A673 (cell line): ENCODE data around the gene EFNA2. TPM values are rescaled to one million over a fixed set of nuclear protein-coding genes. Genes with fewer than 3 reads are reported as not detected.
A peak's percentile ranks its signal among the peaks of the same experiment; 100 is the strongest.

Experiments
- BruUV-seq: library from RNA; stranded (reverse); fragments of 400-500 nt; replicated peaks from 2 replicates; lab custom pipeline; 2021; lab: Mats Ljungman, UMichigan
- CTCF ChIA-PET: fragments of 300-600 bp; sonication (Branson Sonifier 250); formaldehyde crosslinking; loops from one replicate; lab custom pipeline; 2022; ENCODE audit warnings: antibody characterized with exemption; lab: Charles Lee
- POLR2A ChIA-PET: fragments of 300-600 bp; sonication (Branson Sonifier 250); formaldehyde crosslinking; loops from one replicate; lab custom pipeline; 2022; ENCODE audit warnings: antibody characterized with exemption; ENCODE audit not compliant: low non-redundant PET; lab: Charles Lee
- DNase-seq: peaks from one replicate; pipeline ENCODE4 v3.0.0-alpha.2; 2015; ENCODE audit warnings: low spot score
- H3K27ac ChIP-seq: fragments of 200-600 bp; sonication (generic); 2 replicates; pipeline ENCODE4 v1.5.1; 2016; ENCODE audit warnings: mixed run types, low read depth, mild to moderate bottlenecking, mixed read lengths, antibody characterized with exemption, low read length; ENCODE audit not compliant: poor library complexity, severe bottlenecking
- H3K27me3 ChIP-seq: fragments of 200-600 bp; sonication (generic); replicated peaks from 2 replicates; pipeline ENCODE4 v1.6.1; 2017; ENCODE audit warnings: mixed run types, low read depth, mild to moderate bottlenecking, mixed read lengths, antibody characterized with exemption, low read length; ENCODE audit not compliant: insufficient read depth, poor library complexity
- H3K36me3 ChIP-seq: fragments of 200-600 bp; sonication (generic); 2 replicates; pipeline ENCODE4 v1.6.1; 2016; ENCODE audit warnings: mixed run types, mild to moderate bottlenecking, mixed read lengths, antibody characterized with exemption, low read length; ENCODE audit not compliant: insufficient read depth, poor library complexity, severe bottlenecking
- H3K4me1 ChIP-seq: fragments of 200-600 bp; sonication (generic); 2 replicates; pipeline ENCODE4 v1.6.1; 2017; ENCODE audit warnings: mixed run types, mild to moderate bottlenecking, mixed read lengths, antibody characterized with exemption, low read length; ENCODE audit not compliant: insufficient read depth, poor library complexity, severe bottlenecking
- H3K4me3 ChIP-seq: fragments of 200-600 bp; sonication (generic); 2 replicates; pipeline ENCODE4 v1.5.1; 2016; ENCODE audit warnings: low read depth, mixed run types, mild to moderate bottlenecking, mixed read lengths, low read length; ENCODE audit not compliant: poor library complexity, severe bottlenecking
- H3K9me3 ChIP-seq: fragments of 200-600 bp; sonication (generic); 2 replicates; pipeline ENCODE4 v1.6.1; 2016; ENCODE audit warnings: mixed run types, low read depth, mild to moderate bottlenecking, mixed read lengths, antibody characterized with exemption, low read length; ENCODE audit not compliant: poor library complexity, severe bottlenecking
- EZH2 ChIP-seq: fragments of 200-600 bp; sonication (generic); IDR thresholded peaks from 2 replicates; pipeline ENCODE4 v1.6.1; 2017; ENCODE audit warnings: borderline replicate concordance, low read depth, mild to moderate bottlenecking, mixed read lengths, antibody characterized with exemption, low read length; ENCODE audit not compliant: poor library complexity, severe bottlenecking
- intact Hi-C: fragments of 100-400 bp; cut with micrococcal nuclease; formaldehyde crosslinking; loops from one replicate; pipeline ENCODE4 v1.10.0; 2022; ENCODE audit not compliant: unreplicated experiment
- total RNA-seq: library from RNA; stranded (reverse); gene quantifications from 2 replicates; pipeline ENCODE4 v1.2.3, GENCODE V29; 2021
- TF ChIP-seq, protein P1 (sequence below): fragments of 300-800, 200-600 bp; sonication (generic); conservative IDR thresholded peaks from 2 replicates; pipeline ENCODE4 v1.5.1; 2017; ENCODE audit warnings: low read depth, mild to moderate bottlenecking, antibody characterized with exemption, low read length, moderate library complexity, mixed read lengths

Gene EFNA2
- total RNA-seq, 1 experiment from 2014 or later: 0.64 TPM

GRCh38 chr19:1251330-1252220 is 34.1 kb upstream of the EFNA2 start:
- Histone ChIP-seq H3K27me3 (no peaks in the 10 kb centered on the region), H3K9me3 (no peaks in the 10 kb centered on the region), H3K27ac (peak overlapping the region; percentile 96), H3K4me3 (peak overlapping the region; percentile 96), H3K36me3 (peaks cover 47% of the 10 kb centered on the region), H3K4me1 (peaks cover 35% of the 10 kb centered on the region)
- DNase-seq: peak; percentile 94
- TF ChIP-seq, protein P1, sequence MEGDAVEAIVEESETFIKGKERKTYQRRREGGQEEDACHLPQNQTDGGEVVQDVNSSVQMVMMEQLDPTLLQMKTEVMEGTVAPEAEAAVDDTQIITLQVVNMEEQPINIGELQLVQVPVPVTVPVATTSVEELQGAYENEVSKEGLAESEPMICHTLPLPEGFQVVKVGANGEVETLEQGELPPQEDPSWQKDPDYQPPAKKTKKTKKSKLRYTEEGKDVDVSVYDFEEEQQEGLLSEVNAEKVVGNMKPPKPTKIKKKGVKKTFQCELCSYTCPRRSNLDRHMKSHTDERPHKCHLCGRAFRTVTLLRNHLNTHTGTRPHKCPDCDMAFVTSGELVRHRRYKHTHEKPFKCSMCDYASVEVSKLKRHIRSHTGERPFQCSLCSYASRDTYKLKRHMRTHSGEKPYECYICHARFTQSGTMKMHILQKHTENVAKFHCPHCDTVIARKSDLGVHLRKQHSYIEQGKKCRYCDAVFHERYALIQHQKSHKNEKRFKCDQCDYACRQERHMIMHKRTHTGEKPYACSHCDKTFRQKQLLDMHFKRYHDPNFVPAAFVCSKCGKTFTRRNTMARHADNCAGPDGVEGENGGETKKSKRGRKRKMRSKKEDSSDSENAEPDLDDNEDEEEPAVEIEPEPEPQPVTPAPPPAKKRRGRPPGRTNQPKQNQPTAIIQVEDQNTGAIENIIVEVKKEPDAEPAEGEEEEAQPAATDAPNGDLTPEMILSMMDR: no peak
- TF ChIP-seq EZH2: no peak
- BruUV-seq: TSS peak; percentile 10
- ChIA-PET CTCF (interaction anchor here (0.7 kb wide), 1 partner anchor 198 kb away, joined by 4 read pairs; no protein-coding TSS in a partner anchor), POLR2A (no interaction called here)
- intact Hi-C loops: no loop called here

DNA sequence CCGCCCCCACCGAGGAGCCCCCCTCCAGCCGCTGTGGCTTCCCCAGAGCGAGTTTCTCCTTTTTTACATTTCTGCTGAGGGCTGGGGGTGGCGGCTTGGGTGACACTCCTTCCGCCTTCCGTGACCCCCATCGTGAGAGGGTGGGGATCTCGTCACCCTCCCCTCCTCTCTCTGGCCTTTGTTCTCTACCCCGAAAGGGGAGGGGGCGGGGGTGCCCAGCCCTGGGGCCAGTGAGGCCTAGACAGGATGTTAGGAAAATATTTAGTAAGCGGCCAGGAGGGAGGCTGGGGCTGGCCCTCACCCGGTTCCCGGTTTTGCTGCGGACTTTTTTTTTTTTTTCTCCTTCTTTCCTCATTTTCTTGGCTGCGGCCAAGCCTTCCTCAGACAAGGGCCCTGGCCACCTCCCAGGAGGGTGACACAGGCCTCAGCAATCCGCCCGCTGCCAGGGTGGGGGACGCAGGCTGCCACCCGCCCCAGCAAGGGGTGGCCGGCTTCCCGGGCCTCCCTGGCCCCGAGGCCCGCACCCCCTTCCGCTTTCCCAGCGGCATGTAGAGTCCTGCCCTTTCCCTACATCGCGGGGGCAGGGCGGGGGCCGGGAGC is 33.4 kb upstream of the EFNA2 start:
- POLR2A ChIA-PET: interaction anchor here (1.4 kb wide), 1 partner anchor 17 kb away, joined by 26 read pairs; the partner anchor contains the start of gene CIRBP
- peaks cover 42% of the 10 kb centered on the region for H3K4me1 ChIP-seq
- peak overlapping the region; percentile 96 for H3K27ac ChIP-seq
- BruUV-seq: no TSS peak
- peaks cover 55% of the 10 kb centered on the region for H3K36me3 ChIP-seq
- intact Hi-C loops: no loop called here
- CTCF ChIA-PET: interaction anchor here (0.7 to 1.4 kb wide), 4 partner anchors 8 to 199 kb away, joined by 4 to 16 read pairs (median 10); partner anchors contain the start of gene CIRBP
- no peaks in the 10 kb centered on the region for H3K9me3 ChIP-seq
- no peak for DNase-seq
- H3K4me3 ChIP-seq: peak overlapping the region; percentile 96
- no peaks in the 10 kb centered on the region for H3K27me3 ChIP-seq
- no peak for TF ChIP-seq EZH2
- TF ChIP-seq, protein P1: no peak

DNA sequence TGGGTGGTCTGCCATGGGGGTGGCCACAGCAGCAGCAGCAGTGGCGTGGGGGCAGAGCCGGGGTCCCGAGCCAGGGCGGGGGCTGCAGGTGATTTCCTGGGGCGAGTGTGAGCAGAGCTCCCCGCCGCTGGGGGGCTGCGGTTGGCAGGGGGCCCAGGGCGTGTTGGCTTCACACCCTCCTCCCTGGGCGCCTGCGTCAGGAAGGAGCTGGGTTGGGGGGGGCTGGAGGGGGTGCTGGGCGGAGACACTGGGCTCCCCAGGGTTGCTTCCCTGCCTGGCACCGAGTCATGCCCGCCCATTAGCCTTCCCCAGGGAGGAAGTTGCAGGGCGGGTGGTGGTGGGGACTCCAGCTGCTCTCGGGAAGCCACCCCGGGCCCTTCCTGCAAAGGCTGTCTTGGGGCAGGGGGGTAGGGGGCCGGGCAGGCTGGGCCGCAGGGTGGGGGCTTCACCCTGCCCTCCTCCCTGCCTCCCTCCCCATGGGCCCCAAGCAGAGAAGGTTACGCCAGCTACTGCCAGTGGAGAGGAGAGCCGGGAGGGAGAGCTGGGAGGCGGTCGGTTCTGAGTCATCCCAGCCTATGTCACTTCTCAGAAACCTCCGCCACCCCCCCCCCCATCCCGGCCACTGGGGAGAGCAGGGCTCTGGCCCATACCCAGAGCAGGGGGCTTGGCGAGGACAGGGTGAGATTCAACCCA is 32.7 kb upstream of the EFNA2 start:
- Histone ChIP-seq H3K36me3 (peaks cover 61% of the 10 kb centered on the region), H3K4me3 (peak overlapping the region; percentile 96), H3K9me3 (no peaks in the 10 kb centered on the region), H3K27ac (peak overlapping the region; percentile 96), H3K27me3 (no peaks in the 10 kb centered on the region), H3K4me1 (peaks cover 49% of the 10 kb centered on the region)
- ChIA-PET CTCF (interaction anchor here (0.7 to 1.4 kb wide), 4 partner anchors 9 to 16 kb away, joined by 5 to 16 read pairs (median 10); partner anchors contain the start of gene CIRBP), POLR2A (interaction anchor here (0.7 to 1.4 kb wide), 2 partner anchors 8 to 16 kb away, joined by 3 to 26 read pairs; partner anchors contain the start of gene CIRBP)
- DNase-seq: peak; percentile 98
- BruUV-seq: no TSS peak
- intact Hi-C loops: no loop called here
- no peak for TF ChIP-seq EZH2
- TF ChIP-seq, protein P1: peak; percentile 46; the same call in 1 of the 2 replicates
